ENCODE data around the gene DNAAF5. TPM values are rescaled to one million over a fixed set of nuclear protein-coding genes. Genes with fewer than 3 reads are reported as not detected.

The DNAAF5 gene
- total RNA-seq, 1 experiment from 2014 or later, result 37.6 TPM

DNA sequence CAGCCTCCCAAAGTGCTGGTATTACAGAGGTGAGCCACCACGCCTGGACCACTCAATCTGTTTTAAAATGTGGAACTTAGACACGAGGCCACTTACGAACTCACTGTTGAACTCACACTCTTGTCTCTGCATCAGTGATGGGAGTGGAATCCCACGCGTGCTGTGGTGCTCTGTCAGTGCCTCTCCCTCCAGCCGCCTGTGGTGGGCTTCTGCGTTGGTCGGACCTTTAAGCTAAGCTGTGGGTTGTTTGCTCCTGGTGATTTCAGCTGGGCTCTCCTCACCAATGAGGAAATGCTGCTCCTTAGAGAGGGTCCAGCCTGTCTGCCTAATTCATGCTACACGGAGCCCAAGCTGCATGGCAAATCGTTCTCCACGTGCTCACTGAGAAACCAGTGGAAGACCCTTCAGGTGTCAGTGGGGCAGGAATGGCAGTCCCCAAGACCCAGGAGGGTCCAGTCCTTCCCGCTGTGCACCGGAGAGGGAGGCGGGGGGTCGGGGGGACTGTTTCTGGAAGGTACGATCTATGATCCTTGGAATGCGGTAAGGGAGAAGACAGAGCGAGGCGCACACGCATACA, 18.4 kb downstream of the DNAAF5 start:
- H3K4me1 Mint-ChIP-seq (ENCODE audit: insufficient read depth, unreplicated experiment), result no peaks in the 10 kb centered on the region
- peaks cover 30% of the 10 kb centered on the region for H3K36me3 Mint-ChIP-seq (ENCODE audit: insufficient read depth, unreplicated experiment)
- no peak for DNase-seq (ENCODE audit: unreplicated experiment)
- no peaks in the 10 kb centered on the region for H3K27me3 Mint-ChIP-seq (ENCODE audit: insufficient read depth, unreplicated experiment)
- intact Hi-C loops (cut with micrococcal nuclease), result no loop called here
- POLR2A ChIA-PET, result no interaction called here
- CTCF ChIA-PET, result no interaction called here
- H3K4me3 Mint-ChIP-seq (ENCODE audit: unreplicated experiment), result no peak overlapping the region
- H3K9me3 Mint-ChIP-seq (ENCODE audit: unreplicated experiment), result no peaks in the 10 kb centered on the region
- TF ChIP-seq, protein P1, sequence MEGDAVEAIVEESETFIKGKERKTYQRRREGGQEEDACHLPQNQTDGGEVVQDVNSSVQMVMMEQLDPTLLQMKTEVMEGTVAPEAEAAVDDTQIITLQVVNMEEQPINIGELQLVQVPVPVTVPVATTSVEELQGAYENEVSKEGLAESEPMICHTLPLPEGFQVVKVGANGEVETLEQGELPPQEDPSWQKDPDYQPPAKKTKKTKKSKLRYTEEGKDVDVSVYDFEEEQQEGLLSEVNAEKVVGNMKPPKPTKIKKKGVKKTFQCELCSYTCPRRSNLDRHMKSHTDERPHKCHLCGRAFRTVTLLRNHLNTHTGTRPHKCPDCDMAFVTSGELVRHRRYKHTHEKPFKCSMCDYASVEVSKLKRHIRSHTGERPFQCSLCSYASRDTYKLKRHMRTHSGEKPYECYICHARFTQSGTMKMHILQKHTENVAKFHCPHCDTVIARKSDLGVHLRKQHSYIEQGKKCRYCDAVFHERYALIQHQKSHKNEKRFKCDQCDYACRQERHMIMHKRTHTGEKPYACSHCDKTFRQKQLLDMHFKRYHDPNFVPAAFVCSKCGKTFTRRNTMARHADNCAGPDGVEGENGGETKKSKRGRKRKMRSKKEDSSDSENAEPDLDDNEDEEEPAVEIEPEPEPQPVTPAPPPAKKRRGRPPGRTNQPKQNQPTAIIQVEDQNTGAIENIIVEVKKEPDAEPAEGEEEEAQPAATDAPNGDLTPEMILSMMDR (IDR thresholded peaks at IDR 0.05; ENCODE audit: unreplicated experiment), result no peak
- no peak overlapping the region for H3K27ac Mint-ChIP-seq (ENCODE audit: low read depth, unreplicated experiment)
- BruUV-seq (replicated peaks), result no TSS peak

DNA sequence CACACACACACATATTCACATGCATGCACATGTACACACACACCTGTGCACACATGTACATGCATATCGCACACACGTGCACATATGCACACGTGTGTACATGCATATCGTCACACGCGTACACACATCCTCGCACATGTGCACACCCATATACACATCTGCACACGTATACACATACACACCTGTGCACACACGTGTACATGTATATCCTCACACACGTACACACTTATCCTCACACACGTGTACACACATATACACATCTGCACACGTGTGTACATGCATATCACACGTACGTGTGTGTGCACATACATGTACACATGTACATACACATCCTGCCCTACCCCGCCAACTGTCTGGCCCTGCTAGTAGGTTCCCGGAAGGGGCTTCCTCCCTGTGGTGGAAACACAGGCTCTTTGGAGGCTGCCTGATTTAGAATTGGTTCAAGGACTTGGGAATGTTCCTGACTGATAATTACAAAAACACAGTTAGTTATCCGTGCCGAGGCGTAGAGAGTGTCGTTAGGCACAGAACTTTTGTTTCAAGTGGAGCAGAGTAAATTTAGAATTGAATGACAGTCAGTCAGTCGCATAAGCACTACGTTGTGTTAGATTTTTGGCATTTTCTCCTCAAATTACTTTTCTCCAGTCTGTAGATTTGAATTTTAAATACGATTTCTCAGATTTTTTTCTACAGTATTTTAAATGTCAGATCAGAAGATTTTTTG, 19.1 kb downstream of the DNAAF5 start:
- no TSS peak for BruUV-seq (replicated peaks)
- ChIA-PET POLR2A (no interaction called here), CTCF (no interaction called here)
- H3K36me3 Mint-ChIP-seq (ENCODE audit: insufficient read depth, unreplicated experiment), result peaks cover 28% of the 10 kb centered on the region
- no peaks in the 10 kb centered on the region for H3K27me3 Mint-ChIP-seq (ENCODE audit: insufficient read depth, unreplicated experiment)
- intact Hi-C loops (cut with micrococcal nuclease), result no loop called here
- TF ChIP-seq, protein P1 (IDR thresholded peaks at IDR 0.05; ENCODE audit: unreplicated experiment), result no peak
- DNase-seq (ENCODE audit: unreplicated experiment), result no peak
- no peak overlapping the region for H3K27ac Mint-ChIP-seq (ENCODE audit: low read depth, unreplicated experiment)
- no peak overlapping the region for H3K4me3 Mint-ChIP-seq (ENCODE audit: unreplicated experiment)
- no peaks in the 10 kb centered on the region for H3K9me3 Mint-ChIP-seq (ENCODE audit: unreplicated experiment)
- H3K4me1 Mint-ChIP-seq (ENCODE audit: insufficient read depth, unreplicated experiment), result no peaks in the 10 kb centered on the region

DNA sequence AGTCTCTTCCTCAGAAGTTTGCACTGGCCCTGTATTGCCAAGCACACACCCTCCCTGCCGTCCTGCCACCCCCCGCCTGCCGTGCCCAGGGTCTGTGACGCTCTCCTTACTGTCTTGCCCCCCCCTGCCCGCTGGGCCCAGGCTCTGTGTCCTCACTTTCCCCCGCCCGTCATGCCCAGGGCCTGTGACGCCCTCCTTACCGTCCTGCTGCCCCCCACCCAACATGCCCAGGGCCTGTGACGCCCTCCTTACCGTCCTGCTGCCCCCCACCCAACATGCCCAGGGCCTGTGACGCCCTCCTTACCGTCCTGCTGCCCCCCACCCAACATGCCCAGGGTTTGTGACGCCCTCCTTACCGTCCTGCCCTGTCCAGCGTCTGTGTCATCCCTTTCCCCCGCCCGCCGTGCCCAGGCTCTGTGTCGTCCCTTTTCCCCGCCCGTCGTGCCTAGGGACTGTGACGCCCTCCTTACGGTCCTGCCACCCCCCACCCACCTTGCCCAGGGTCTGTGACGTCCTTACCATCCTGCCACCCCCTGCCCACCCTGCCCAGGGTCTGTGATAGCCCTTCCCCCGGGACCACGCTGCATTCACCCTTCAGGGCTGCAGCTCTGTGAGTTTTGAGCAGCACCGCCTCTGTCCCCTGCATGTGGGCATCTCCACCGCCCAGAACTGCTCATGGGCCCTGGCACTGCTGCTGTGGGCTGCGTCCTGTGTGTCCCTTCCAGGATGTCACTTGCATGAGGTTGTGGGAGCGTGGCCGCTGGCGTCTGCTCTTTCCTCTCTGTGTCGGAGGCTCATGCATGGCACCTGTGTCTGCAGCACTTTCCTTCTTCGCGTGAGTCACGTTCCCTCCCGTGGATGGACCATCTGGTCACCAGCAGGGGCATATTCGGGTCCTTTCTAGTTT, 19.9 kb downstream of the DNAAF5 start:
- Mint-ChIP-seq H3K4me1 (ENCODE audit: insufficient read depth, unreplicated experiment) (no peaks in the 10 kb centered on the region), H3K27ac (ENCODE audit: low read depth, unreplicated experiment) (no peak overlapping the region), H3K36me3 (ENCODE audit: insufficient read depth, unreplicated experiment) (peaks cover 22% of the 10 kb centered on the region), H3K9me3 (ENCODE audit: unreplicated experiment) (no peaks in the 10 kb centered on the region), H3K4me3 (ENCODE audit: unreplicated experiment) (no peak overlapping the region), H3K27me3 (ENCODE audit: insufficient read depth, unreplicated experiment) (no peaks in the 10 kb centered on the region)
- no TSS peak for BruUV-seq (replicated peaks)
- TF ChIP-seq, protein P1 (IDR thresholded peaks at IDR 0.05; ENCODE audit: unreplicated experiment), result no peak
- ChIA-PET CTCF (no interaction called here), POLR2A (no interaction called here)
- intact Hi-C loops (cut with micrococcal nuclease), result no loop called here
- DNase-seq (ENCODE audit: unreplicated experiment), result no peak

DNA sequence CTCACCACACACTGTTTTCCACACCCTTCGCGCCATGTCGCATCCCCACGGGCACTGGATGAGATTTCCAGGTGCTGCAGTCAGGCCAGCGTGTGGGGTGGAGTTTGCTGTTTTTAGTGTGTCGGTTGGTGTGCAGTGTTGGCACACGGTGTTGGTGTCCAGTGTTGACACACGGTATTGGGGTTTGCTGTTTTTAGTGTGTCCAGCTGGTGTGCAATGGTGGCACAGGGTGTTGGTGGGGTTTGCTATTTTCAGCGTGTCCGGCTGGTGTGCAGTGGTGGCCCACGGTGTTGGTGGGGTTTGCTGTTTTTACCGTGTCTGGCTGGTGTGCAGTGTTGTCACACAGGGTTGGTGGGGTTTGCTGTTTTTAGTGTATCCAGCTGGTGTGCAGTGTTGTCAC, 20.7 kb downstream of the DNAAF5 start:
- no peak for DNase-seq (ENCODE audit: unreplicated experiment)
- intact Hi-C loops (cut with micrococcal nuclease), result no loop called here
- no peak overlapping the region for H3K27ac Mint-ChIP-seq (ENCODE audit: low read depth, unreplicated experiment)
- no TSS peak for BruUV-seq (replicated peaks)
- no peaks in the 10 kb centered on the region for H3K4me1 Mint-ChIP-seq (ENCODE audit: insufficient read depth, unreplicated experiment)
- no peaks in the 10 kb centered on the region for H3K9me3 Mint-ChIP-seq (ENCODE audit: unreplicated experiment)
- H3K27me3 Mint-ChIP-seq (ENCODE audit: insufficient read depth, unreplicated experiment), result no peaks in the 10 kb centered on the region
- no peak overlapping the region for H3K4me3 Mint-ChIP-seq (ENCODE audit: unreplicated experiment)
- POLR2A ChIA-PET, result no interaction called here
- TF ChIP-seq, protein P1 (IDR thresholded peaks at IDR 0.05; ENCODE audit: unreplicated experiment), result no peak
- CTCF ChIA-PET, result no interaction called here
- peaks cover 29% of the 10 kb centered on the region for H3K36me3 Mint-ChIP-seq (ENCODE audit: insufficient read depth, unreplicated experiment)
